GM21423 (cell line): ENCODE results near the gene RAB8B.

Experiments used
- ATAC-seq: cut with Tn5 transposase; IDR thresholded peaks from one replicate; pipeline ENCODE4 v1.9.1; 2021; ENCODE audit warnings: mild to moderate bottlenecking, moderate library complexity; ENCODE audit not compliant: unreplicated experiment

The RAB8B gene

GRCh38 chr15:63188926-63189871, at the start of gene RAB8B:
RAB8B (plus strand) TSS chr15:63189606; CDS start chr15:63189625, 19 bp downstream.
- peak; percentile 71 for ATAC-seq

- no peak for ATAC-seq
Measured at GRCh38 chr15:63140936-63141335, 48.5 kb upstream of the RAB8B start.

DNA sequence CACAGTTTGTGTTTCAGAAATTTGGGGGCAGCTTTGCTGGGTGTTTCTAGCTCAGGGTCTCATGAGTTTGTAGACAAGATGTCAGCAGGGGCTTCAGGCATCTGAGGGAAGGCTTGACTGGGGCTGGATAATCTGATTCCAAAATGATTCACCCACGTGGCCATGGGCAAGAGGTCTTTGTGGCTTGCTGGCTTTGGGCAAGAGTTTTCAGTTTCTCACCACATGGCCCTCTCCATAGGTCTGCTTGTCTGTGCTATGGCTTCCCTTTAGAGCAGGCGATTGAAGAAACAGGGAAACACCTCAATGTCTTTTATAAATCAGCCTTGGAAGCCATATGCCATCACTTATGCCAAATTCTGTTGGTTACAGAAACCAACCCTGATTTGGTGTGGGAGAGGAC, 44.0 kb upstream of the RAB8B start:
- ATAC-seq, result no peak

DNA sequence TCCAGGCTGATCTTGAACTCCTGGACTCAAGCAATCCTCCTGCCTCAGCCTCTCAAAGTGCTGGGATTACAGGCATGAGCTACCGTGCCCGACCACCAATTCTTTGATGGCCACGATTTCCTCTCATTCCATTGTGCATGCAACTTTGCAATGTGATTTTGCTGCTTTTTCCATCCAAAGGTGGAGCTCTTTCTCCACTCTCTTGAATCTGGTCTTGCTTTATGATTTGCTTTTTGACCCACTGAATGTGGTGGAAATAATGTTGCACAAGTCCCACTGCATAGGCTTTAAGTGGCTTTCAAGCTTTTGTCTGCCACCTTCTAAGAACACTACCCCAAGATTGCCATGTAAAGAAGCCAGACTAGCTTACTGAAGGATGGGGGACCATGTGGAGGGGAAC, 42.7 kb upstream of the RAB8B start:
- ATAC-seq, result no peak

DNA sequence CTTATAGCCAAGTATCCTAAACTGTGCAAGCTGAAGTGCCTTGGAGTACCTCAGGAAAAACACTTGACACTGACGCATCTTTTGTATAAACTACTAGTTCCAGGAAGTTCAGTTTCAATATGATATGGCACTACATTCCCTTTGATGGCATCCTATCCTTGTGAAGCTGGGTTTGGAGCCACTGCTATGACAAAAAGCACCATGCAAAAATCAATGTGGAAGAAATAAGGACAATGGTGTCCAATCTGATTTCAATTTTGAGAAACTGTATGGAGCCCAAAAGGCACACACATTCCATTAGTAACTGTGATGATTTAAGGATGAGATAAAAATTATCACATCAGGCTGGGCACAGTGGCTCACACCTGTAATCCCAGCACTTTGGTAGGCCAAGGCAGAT, 37.7 kb upstream of the RAB8B start:
- ATAC-seq, result no peak

DNA sequence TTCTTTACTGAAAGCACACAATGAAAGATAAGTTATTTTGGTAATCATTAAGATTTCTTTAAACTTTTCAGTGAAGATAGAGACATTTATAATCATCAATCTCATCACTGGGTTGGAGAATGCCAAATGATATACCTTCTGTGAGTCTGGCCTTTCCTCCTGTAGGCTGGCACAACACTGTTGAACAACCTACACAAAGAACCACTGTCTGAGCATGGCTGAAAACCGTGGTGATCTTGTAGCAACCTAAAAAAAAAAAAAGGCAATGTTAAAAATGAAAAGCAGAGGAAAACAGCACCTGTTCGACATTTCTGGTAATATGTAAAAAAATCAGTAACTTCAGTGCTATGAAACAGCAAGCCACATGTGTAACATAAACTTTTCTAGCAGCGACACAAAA, 33.9 kb upstream of the RAB8B start:
- no peak for ATAC-seq

- ATAC-seq, result no peak
Measured at GRCh38 chr15:63156086-63156710, 33.2 kb upstream of the RAB8B start.

DNA sequence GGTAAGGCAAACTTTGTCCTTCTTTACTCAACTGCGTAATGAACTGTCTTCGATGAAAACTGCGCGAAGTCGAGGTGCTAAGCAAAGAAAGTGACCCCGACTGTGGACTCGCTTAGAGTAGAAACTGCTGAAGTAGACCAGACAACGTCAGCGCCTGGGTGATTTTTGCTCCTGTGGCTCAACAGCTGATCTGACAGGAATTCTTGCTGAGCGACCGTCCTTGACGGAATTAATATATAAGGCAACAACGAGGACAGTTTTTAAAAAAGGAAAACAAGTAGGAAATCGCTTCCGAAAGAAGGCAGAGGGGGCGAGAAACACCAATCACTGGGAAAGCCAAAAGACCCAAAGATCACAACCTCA, 32.7 kb upstream of the RAB8B start:
- ATAC-seq, result no peak

DNA sequence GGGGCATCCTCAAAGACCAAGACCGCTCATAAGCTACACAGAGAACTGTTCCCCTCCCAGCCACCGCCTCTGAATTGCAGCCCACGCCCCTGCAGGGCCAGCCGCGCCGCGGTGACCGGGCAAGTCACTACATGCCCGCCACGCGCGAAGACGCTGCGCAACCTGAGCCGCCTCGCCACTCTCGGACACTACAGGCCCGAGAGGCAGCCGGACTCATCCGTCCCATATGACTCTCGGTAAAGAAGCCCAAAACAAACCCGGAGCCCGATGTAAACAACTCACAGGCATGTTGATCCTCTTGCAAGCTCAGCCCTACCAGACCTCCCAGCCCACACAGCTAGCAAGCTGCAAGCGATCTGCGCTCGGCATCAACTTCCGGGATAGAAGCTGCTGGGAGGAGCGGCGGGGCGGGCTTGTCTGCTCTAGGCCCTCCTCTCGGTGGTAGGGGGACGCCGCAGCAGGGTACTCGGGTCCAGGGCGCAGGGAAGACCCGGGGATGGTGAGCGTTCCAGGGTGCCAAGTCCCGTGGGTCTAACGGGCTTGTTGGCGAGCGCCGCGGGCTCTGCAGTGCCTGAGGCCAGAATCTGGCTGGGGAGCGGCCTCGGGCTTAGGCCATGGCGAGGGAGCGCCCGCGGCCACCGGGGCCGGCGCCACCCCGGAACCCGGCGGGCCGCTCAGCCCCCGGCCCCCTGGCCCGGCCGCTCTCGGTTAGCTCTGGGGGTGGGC, 32.1 kb upstream of the RAB8B start, which contains the start of gene RPS27L:
RPS27L (minus strand) TSS at position 360 of the 726 bp plus-strand sequence; CDS start at position 288, 72 bp downstream.
- peak; percentile 89 for ATAC-seq

GRCh38 chr15:63157891-63158431, 31.4 kb upstream of the RAB8B start:
- ATAC-seq, result peak; percentile 17

DNA sequence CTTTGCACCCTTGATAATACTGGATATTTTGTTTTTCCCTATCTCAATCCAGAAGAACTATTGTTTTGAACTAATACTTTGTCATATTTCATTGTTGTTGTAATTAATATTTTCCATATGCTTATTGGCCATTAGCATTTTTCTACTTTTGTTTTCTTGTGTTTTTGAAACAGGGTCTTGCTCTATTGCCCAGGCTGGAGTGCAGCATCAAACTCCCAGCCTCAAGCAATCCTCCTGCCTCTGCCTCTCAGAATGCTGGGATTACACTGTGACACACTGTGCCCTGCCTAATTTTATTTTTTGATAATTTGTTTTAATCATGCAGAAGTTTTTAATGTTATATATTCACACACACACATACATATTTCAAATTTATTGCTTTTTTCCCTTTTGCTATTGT, 28.8 kb upstream of the RAB8B start:
- no peak for ATAC-seq

DNA sequence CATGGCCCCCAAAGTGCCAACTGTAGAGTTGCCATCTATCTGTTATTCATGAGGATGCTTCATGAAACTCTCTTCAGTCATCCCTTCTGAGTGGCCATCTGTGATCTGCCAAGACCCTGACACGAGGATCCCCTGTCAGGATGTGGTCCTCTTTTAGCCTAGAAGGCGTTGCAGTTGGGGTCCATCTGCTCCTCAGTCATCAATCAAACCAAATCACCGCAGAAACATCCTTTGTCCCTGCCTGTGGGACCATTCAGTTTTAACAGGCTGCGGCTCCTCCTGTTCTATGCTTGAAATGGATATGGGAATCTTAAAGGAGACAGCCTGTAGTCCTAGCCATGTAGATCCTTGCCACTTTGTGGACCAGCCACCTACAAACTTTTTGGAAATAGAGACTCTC, 26.2 kb upstream of the RAB8B start:
- ATAC-seq, result no peak

DNA sequence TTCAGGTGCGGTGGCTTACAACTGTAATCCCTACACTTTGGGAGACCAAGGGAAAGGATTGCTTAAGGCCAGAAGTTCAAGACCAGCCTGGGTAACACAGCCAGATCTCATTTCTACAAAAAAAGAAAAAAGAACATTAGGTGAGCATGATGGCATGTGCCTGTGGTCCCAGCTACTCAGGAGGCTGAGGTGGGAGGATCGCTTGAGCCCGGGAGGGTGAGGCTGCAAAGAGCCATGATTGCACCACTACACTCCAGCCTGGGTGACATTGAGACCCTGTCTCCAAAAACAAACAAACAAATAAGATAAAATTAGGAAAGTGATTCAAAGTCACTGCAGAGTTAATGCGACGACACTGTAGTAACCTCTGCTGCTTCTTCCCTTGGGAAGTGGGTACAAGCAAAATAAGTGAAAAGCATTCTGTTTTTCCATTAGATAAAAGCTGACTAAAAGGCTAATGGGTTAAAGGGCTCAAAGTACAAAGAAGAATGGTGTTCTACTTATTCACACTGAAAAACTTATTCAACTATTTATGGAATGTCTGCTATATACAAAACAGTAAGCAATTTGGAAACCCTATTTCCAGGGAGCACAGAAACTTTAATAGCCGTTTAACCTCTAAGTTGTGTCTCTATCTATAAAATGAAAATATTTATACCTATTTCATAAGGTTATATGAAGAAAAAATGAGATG, 24.1 kb upstream of the RAB8B start:
- ATAC-seq, result no peak

DNA sequence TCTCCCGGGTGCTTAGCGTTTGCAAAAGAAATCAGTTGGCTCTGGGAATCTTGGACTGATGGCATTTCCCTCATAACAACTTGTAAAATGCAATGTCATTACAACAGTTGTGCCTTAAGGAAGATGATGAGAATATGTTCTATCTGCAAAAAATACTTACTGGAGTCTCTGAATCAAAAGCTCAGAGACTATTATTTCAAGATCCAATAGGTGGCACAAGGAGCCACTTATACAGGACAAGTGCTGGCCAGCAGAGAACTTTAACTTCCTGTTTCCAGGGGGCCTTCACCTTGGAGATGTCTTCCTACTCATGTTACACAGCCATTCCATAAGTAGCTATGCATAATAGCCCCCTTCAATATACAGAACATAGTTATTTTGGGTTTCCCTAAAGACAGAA, 23.2 kb upstream of the RAB8B start:
- no peak for ATAC-seq

- ATAC-seq, result no peak
Measured at GRCh38 chr15:63169788-63170187, 19.6 kb upstream of the RAB8B start.

- ATAC-seq, result no peak
Measured at GRCh38 chr15:63172376-63172775, 17.0 kb upstream of the RAB8B start.

DNA sequence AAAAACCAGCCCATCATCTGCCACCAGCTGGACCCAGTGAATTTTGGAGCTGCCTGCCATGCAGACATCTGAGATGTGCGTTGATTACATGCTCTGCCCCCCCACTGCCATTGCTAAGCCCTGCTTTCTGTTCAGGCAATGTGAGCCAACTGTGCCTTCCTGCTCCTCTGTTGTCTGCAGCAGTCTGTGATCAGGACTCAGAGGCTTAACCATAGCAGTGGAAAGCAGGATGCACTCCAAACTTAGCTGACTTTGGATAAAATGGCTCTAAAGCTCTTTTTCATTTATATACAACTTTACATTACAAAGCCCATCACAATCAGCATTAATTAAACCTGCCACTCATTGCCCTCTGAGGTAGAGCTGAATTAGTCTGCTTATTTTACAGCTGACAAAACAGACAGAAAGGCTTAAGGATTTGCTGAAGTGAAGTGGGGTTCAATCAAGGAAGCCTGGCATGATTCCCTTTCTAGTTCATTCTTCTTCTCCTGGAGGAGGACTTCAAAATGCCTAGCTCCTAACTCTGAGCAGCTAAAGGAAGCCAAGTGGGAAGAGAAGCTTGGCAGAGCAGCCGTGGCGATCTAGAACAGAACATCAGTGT, 16.5 kb upstream of the RAB8B start:
- ATAC-seq, result no peak

DNA sequence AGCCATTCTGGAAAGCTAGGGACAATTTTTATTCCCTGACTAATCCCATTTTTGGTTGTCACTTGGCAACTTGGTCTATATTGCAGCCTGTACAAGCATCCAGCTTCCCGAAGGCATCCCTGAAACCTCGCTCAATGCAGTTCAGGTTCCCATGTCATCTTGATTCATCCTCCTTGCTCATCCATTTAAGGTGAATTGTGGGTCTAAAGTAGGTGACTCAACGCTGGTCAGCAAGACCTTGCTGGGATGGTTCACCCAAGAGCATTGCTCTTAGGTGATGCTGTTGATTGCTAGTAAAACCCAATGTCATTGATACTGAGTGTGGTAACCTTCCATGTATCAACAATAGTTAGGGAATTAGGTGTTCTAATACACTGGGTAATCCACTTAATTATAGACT, 13.1 kb upstream of the RAB8B start:
- no peak for ATAC-seq

GRCh38 chr15:63178034-63178433, 11.4 kb upstream of the RAB8B start:
- ATAC-seq, result no peak

- no peak for ATAC-seq
Measured at GRCh38 chr15:63180746-63181145, 8.7 kb upstream of the RAB8B start.
